Activated CD8-positive, alpha-beta memory T cell treated with anti-CD3 and anti-CD28 coated beads, Interleukin-2, amount 50 U/mL, for 4 hours (primary cell): ENCODE results near the gene YPEL4.

ENCODE experiments used
- DNase-seq: peaks from one replicate; pipeline ENCODE4 v3.0.0-alpha.2; 2020

The YPEL4 gene

GRCh38 chr11:57648801-57649735 is 644 bp downstream of the YPEL4 start:
- DNase-seq: no peak

DNA sequence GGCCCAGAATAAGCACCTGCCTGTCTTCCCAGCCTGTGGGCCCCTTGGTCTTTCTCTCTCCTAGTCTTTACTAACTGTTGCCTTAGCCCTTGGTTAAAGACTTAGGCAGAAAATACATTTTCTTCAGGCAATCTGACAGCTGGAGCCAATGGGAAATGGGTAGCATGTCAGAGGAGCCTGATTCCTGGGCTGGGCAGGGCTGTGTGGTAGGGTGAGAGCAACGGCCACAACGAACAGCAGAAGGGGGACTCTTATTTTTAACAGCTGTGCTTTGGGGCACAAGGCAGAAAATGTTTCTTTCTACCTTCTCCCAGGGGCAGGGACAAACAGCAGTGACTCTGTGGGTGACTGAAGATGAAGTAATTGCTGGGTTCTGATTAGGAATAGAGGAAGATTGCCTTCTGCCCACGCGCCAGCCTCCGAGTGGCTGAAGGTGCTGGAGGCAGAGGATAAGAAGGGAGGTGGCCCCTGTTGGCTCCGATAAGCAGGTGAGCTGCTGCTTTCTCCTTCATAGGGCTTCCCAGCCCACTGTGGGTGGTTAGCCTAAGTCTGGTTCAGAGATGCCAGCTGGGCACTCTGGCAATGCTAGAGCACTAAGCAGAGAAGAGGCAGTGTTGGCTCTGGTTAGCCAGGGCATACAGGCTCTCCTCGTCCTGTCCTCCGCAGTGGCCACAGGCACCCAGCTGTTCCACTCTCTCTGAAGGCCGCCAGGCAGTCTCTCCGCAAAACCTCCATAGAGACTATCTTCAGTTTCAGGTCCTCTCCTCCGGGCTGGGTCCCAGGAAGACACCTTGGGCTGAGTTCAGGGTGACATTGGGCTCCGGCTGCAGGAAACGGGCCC is 1.5 kb downstream of the YPEL4 start:
- DNase-seq: no peak

- DNase-seq: no peak
Measured at GRCh38 chr11:57647372-57647771, 2.3 kb downstream of the YPEL4 start.

DNA sequence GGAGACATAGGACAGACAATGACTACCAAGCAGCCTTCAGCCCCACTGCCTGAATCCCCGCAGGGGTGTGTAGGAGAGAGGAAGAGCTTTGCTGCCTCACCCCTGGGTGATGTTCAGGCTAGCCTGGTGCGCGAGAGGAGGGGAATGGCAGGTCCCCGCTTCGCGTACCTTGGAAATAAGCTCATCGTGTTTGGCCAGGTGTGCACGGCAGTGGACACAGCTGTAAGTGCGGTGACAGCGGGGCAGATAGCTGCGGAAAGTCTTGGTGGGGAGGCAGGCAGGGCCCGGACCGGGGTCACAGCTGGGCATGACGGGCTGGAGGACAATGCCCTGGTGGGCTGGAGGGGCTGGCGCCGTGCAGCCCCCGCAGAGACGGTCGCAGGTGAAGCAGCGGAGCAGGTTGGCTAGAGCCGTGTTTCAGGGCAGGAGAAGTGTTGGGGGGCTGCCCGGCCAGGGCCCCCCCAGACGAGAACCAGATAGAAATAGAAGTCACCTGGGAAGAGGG is 2.9 kb downstream of the YPEL4 start:
- DNase-seq: no peak

DNA sequence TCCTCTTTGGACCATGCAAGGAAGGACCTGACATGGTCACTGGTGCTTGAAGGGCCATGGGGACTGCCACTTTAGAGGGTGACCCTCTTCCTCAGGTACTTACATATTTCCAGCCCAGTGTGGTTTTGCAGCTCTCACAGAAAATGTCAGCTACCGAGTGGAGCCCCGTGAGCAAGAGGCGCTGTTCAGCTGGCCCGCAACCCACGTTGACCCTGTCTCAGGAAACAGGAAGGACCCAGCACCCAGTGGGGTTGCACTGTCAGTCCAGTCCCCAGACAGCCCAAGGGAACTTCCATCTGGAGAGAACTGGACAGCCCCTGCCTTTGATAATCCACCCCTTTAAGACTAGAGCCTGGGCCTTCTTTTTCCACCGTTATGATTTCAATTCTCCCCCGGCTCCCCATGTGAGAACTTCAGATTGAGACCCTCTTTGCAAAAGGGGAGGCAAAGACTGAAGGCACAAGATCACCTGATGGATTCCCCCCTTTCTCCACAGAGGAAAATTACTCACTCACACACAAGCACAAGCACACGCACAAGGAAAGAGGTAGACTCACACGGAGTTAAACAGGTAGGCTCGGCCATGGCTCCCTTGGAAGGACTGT is 3.4 kb downstream of the YPEL4 start:
- DNase-seq: no peak

GRCh38 chr11:57645689-57646085 is 4.0 kb downstream of the YPEL4 start:
- no peak for DNase-seq

- DNase-seq: peak; percentile 87
Measured at GRCh38 chr11:57644748-57645688, 4.7 kb downstream of the YPEL4 start.

- no peak for DNase-seq
Measured at GRCh38 chr11:57643802-57644201, 5.9 kb downstream of the YPEL4 start.

- no peak for DNase-seq
Measured at GRCh38 chr11:57641011-57641807, 8.5 kb downstream of the YPEL4 start.

DNA sequence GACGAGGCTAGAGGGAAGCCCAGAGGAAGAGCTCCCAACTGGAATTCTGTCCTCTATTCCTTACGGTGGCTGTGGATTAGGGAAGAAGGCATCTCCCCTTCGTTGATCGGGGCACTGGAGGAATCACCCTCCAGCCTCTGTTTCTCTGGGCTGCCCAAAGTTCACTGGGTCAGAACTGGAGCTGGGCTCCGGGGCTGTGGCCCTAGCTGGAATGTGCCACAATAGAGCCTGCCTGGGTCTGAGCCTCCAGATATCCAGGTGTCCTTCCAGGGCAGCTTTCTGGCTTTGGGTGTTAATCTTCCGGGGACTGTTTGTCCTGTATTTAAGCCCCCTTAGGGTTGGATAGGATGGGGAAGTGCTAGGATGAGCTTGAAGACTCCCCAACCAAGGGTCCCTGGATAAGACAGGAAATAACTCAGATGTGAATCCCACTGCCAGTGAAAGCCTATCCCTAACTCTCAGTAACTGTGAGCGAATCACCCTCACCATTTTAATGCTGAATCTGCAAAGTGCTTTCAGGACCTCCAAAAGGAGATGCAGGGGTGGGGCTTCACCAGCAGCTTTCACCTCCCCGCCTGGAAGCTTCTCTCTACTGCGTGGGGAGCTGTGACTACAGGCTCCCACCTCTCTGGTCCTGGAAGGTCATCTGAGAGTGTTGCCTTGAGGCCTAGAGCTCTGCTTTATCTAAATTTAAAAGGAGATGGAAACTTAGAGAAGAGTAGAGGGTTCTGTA is 9.5 kb downstream of the YPEL4 start:
- DNase-seq: no peak

- DNase-seq: no peak
Measured at GRCh38 chr11:57639321-57640067, 10.2 kb downstream of the YPEL4 start.

- no peak for DNase-seq
Measured at GRCh38 chr11:57638811-57639320, 10.8 kb downstream of the YPEL4 start.

GRCh38 chr11:57638005-57638781 is 11.5 kb downstream of the YPEL4 start:
- no peak for DNase-seq

DNA sequence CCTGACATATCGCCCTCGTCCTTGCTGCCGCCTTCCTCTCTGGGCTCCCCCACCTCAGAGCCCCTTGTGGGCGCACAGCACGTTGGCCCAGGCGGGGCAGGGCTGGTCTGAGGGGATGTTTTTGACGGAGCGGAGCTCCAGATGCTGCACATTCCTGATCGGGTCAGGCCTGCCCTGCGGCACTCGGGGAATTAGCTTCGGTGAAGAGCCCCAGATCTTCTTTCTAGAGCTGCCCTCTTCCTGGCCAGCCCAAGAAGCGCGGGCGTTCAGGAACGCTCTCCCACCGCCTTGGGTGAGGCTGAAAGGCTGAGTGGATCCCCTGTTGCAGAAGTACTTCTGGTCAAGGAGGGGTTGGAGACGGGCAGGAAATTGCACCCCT is 12.1 kb downstream of the YPEL4 start:
- DNase-seq: no peak

DNA sequence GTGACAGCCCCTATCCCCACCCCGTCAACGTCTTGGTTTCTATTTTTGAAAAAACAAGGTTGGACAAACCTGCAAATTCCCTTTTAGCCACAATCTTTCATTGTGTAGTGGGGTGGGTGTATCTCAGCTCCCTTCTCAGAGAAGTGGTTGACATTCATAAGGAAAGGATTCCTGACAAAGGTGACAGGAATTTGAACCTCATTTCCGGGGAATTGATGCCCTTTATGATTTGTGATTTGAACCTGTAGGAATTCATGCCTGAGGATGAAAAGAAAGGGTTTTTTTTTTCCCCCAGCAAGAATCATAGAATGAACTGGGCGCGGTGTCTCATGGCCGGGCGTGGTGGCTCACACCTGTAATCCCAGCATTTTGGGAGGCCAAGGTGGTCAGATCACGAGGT is 14.5 kb downstream of the YPEL4 start:
- no peak for DNase-seq

DNA sequence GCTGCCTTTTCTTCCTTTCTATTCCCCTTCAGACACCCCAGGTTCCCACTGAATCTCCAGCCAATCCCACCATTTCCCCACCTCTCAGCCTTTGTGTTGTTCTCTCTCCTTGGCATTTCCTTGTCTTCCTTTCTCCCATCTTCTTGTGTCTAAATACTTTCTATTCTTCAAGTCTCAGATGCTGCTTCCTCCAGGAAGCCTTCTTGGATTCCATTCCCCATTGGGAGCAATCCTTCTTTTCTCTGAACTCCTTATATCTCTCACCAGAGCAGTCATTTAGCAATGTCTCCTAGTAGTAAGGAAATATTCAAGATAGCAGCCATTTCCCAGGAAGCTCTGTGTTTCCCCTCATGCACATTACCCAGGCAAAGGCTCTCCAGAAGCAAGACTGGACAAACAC is 15.4 kb downstream of the YPEL4 start:
- no peak for DNase-seq

GRCh38 chr11:57633394-57634070 is 16.2 kb downstream of the YPEL4 start:
- DNase-seq: no peak

GRCh38 chr11:57632116-57632515 is 17.6 kb downstream of the YPEL4 start:
- DNase-seq: no peak
